Transverse colon (tissue), 4 donors: ENCODE data around the gene CDK4. TPM values are rescaled to one million over a fixed set of nuclear protein-coding genes. Genes with fewer than 3 reads are reported as not detected.

Source experiments
- DNase-seq: peaks from one replicate; pipeline ENCODE4 v3.0.0-alpha.2; 2019
- H3K27ac ChIP-seq, 4 donors: fragments of 200-600 bp; sonication (generic); 2 replicates each; pipeline ENCODE4 v1.5.1; 2016 to 2018; ENCODE audit warnings: inconsistent platforms in 4 of 4
- H3K27me3 ChIP-seq: fragments of 200-600 bp; sonication (generic); 2 replicates; pipeline ENCODE4 v1.5.1; 2017; ENCODE audit warnings: inconsistent platforms
- H3K36me3 ChIP-seq, 4 donors: fragments of 200-600 bp; sonication (generic); 2 replicates each; pipeline ENCODE4 v1.5.1; 2017 to 2019; ENCODE audit warnings: inconsistent platforms in 4 of 4
- H3K4me1 ChIP-seq, 4 donors: fragments of 200-600 bp; sonication (generic); 2 replicates each; pipeline ENCODE4 v1.5.1; 2017 to 2020; ENCODE audit warnings: inconsistent platforms in 4 of 4
- H3K4me3 ChIP-seq, 4 donors: fragments of 200-600 bp; sonication (generic); 1 replicate in 1 of 4; 2 replicates in 3 of 4; pipeline versions ENCODE4 v1.5.1 to v1.6.1; 2017 to 2019; ENCODE audit warnings: inconsistent platforms in 4 of 4
- H3K9me3 ChIP-seq, 2 donors: fragments of 200-600 bp; sonication (generic); 2 replicates each; pipeline ENCODE4 v1.5.1; 2017 to 2019; ENCODE audit warnings: inconsistent platforms in 2 of 2
- EP300 ChIP-seq: sonication (generic); formaldehyde crosslinking; IDR thresholded peaks from one replicate; pipeline ENCODE4 v1.6.1; 2017; ENCODE audit warnings: antibody characterized with exemption, low read depth
- POLR2A ChIP-seq: fragments of 450-650 bp; IDR thresholded peaks from one replicate; pipeline ENCODE4 v1.6.1; 2016; ENCODE audit warnings: antibody characterized with exemption, mild to moderate bottlenecking, moderate library complexity
- POLR2AphosphoS5 ChIP-seq, 3 donors: sonication (generic); formaldehyde crosslinking; IDR thresholded peaks; one replicate each; pipeline ENCODE4 v1.6.1; 2016; ENCODE audit warnings: antibody characterized with exemption in 3 of 3
- WGBS, 2 donors: methylation state at CpG; one replicate each; pipeline ENCODE4 v1.1.5; 2018; ENCODE audit warnings: low coverage in 1 of 2; 5-methylcytosine and 5-hydroxymethylcytosine counted together
- in situ Hi-C, 4 donors: fragments of 200-750 bp; cut with MboI; loops; one replicate each; pipeline versions ENCODE4 v1.15.0 to v1.15.1; 2017; ENCODE audit warnings: low sequenced_read_pairs in 3 of 4, low pct_ligation_motif_present in 1 of 4, low pct_unique_long_range_greater_than_20kb in 1 of 4
- intact Hi-C: fragments of 100-400 bp; cut with DNase I; formaldehyde crosslinking; loops from one replicate; pipeline ENCODE4 v1.15.1; 2023; ENCODE audit warnings: low total_unique reads
- total RNA-seq, 4 donors: library from RNA; depleted of rRNA; stranded (reverse); fragments of >200 nt; gene quantifications; one replicate each; pipeline ENCODE4 v1.1.0, GENCODE V29; 2016
- TF ChIP-seq, protein P1 (sequence below), 5 experiments: fragments of 200-600 bp in 3 of 5; fragments of 450-650 bp in 2 of 5; sonication (generic) in 3 of 5; IDR thresholded peaks; 1 replicate in 2 of 5; 2 replicates in 3 of 5; pipeline ENCODE4 v1.5.1; 2016 to 2017; ENCODE audit warnings: antibody characterized with exemption in 5 of 5, inconsistent platforms in 3 of 5, mild to moderate bottlenecking in 2 of 5, moderate library complexity in 1 of 5

The CDK4 gene
- total RNA-seq, 4 donors from 2014 or later, result 20.9 to 194 (median 47.8) TPM

DNA sequence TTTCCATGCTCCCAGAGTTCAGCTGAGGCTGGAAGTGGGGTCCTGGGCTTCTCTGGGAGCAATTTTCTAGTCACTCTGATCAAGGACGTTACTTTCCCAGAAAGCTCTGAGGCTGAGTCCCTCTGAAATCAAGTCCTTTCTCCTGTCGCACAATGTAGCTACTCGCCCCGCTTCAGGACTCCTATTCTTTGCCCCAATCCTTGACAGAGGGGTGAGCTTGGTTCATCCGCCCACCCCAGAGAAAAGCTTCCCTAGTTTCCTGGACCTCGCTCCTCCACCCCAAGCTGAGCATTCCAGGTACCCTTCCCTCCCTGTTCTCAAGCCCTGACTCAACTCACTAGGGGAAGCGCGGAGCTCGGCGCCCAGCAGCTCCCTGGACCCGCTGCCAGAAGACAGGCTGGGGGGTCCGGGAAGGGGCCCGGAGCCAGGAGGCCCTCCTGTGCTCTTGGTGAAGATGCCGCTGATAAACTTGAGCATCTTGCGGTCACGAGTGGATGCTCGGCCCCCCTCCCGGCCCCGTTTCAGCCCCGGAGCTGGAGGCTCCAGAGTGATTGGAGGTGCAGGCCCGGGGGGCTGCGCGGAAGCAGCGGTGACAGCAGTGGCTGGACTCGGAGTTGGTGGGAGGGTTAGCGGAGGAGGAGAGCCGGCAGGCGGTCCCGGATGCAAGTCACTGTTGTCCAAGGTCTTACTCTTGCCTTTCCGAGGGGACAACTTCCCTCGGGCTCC, 15.2 kb downstream of the CDK4 start:
- no peak for TF ChIP-seq POLR2AphosphoS5 (IDR thresholded peaks at IDR 0.05)
- TF ChIP-seq, protein P1, sequence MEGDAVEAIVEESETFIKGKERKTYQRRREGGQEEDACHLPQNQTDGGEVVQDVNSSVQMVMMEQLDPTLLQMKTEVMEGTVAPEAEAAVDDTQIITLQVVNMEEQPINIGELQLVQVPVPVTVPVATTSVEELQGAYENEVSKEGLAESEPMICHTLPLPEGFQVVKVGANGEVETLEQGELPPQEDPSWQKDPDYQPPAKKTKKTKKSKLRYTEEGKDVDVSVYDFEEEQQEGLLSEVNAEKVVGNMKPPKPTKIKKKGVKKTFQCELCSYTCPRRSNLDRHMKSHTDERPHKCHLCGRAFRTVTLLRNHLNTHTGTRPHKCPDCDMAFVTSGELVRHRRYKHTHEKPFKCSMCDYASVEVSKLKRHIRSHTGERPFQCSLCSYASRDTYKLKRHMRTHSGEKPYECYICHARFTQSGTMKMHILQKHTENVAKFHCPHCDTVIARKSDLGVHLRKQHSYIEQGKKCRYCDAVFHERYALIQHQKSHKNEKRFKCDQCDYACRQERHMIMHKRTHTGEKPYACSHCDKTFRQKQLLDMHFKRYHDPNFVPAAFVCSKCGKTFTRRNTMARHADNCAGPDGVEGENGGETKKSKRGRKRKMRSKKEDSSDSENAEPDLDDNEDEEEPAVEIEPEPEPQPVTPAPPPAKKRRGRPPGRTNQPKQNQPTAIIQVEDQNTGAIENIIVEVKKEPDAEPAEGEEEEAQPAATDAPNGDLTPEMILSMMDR (IDR thresholded peaks at IDR 0.05), result no peak
- no peak for TF ChIP-seq POLR2A
- TF ChIP-seq EP300, result no peak
- intact Hi-C loops (no loop called here), in situ Hi-C loops (no loop called here)
- Histone ChIP-seq H3K4me3 (peak overlapping the region in 2 of 4 donors; percentile 23 to 35), H3K27me3 (peaks cover 81% of the 10 kb centered on the region), H3K27ac (no peak overlapping the region), H3K36me3 (no peaks in the 10 kb centered on the region), H3K9me3 (no peaks in the 10 kb centered on the region), H3K4me1 (peaks cover 20 to 36% (median 26%) of the 10 kb centered on the region in 4 donors)
- WGBS, 2 donors, result 38% methylated on average over 25 of the region's 31 CpGs; no CpG with 5 or more reads in 1 of the 2 donors
- DNase-seq, result no peak

GRCh38 chr12:57735952-57736740, 16.0 kb downstream of the CDK4 start:
- Histone ChIP-seq H3K4me3 (no peak overlapping the region), H3K4me1 (peaks cover 20 to 36% (median 26%) of the 10 kb centered on the region in 4 donors), H3K36me3 (no peaks in the 10 kb centered on the region), H3K9me3 (no peaks in the 10 kb centered on the region), H3K27ac (no peak overlapping the region), H3K27me3 (peaks cover 88% of the 10 kb centered on the region)
- no peak for DNase-seq
- intact Hi-C loops, result no loop called here
- in situ Hi-C loops, result no loop called here
- WGBS, 2 donors, result 24 to 35% methylated on average over 15 to 49 of the region's 49 CpGs
- TF ChIP-seq POLR2AphosphoS5 (IDR thresholded peaks at IDR 0.05) (no peak), POLR2A (no peak), EP300 (no peak)
- TF ChIP-seq, protein P1 (IDR thresholded peaks at IDR 0.05), result no peak

- intact Hi-C loops (no loop called here), in situ Hi-C loops (no loop called here)
- no peaks in the 10 kb centered on the region for H3K9me3 ChIP-seq
- DNase-seq, result no peak
- WGBS, 2 donors, result 30 to 36% methylated on average over 3 to 8 of the region's 8 CpGs
- H3K36me3 ChIP-seq, result no peaks in the 10 kb centered on the region
- peaks cover 20 to 36% (median 26%) of the 10 kb centered on the region in 4 donors for H3K4me1 ChIP-seq
- peaks cover 86% of the 10 kb centered on the region for H3K27me3 ChIP-seq
- no peak overlapping the region for H3K4me3 ChIP-seq
- H3K27ac ChIP-seq, result no peak overlapping the region
- TF ChIP-seq POLR2A (no peak), EP300 (no peak), POLR2AphosphoS5 (IDR thresholded peaks at IDR 0.05) (no peak)
- TF ChIP-seq, protein P1 (IDR thresholded peaks at IDR 0.05), result no peak
Measured at GRCh38 chr12:57735198-57735855, 16.8 kb downstream of the CDK4 start.

- in situ Hi-C loops, result no loop called here
Measured at GRCh38 chr12:57734591-57734990, 17.5 kb downstream of the CDK4 start.

More at GRCh38 chr12:57734591-57734990, 17.5 kb downstream of the CDK4 start:
- Histone ChIP-seq H3K4me3 (no peak overlapping the region), H3K36me3 (no peaks in the 10 kb centered on the region), H3K27ac (no peak overlapping the region), H3K9me3 (no peaks in the 10 kb centered on the region), H3K4me1 (peaks cover 20 to 36% (median 26%) of the 10 kb centered on the region in 4 donors), H3K27me3 (peaks cover 79% of the 10 kb centered on the region)
- TF ChIP-seq EP300 (no peak), POLR2A (no peak), POLR2AphosphoS5 (IDR thresholded peaks at IDR 0.05) (no peak)
- TF ChIP-seq, protein P1 (IDR thresholded peaks at IDR 0.05), result no peak
- intact Hi-C loops, result no loop called here
- DNase-seq, result no peak
- 87% methylated on average over 4 of the region's 4 CpGs; no CpG with 5 or more reads in 1 of the 2 donors for WGBS, 2 donors
